ENCODE data around the gene DNAJB6. TPM values are rescaled to one million over a fixed set of nuclear protein-coding genes. Genes with fewer than 3 reads are reported as not detected.
A peak's percentile ranks its signal among the peaks of the same experiment; 100 is the strongest.

DNAJB6 gene
- total RNA-seq, 1 donor from 2014 or later: 26.3 TPM

DNA sequence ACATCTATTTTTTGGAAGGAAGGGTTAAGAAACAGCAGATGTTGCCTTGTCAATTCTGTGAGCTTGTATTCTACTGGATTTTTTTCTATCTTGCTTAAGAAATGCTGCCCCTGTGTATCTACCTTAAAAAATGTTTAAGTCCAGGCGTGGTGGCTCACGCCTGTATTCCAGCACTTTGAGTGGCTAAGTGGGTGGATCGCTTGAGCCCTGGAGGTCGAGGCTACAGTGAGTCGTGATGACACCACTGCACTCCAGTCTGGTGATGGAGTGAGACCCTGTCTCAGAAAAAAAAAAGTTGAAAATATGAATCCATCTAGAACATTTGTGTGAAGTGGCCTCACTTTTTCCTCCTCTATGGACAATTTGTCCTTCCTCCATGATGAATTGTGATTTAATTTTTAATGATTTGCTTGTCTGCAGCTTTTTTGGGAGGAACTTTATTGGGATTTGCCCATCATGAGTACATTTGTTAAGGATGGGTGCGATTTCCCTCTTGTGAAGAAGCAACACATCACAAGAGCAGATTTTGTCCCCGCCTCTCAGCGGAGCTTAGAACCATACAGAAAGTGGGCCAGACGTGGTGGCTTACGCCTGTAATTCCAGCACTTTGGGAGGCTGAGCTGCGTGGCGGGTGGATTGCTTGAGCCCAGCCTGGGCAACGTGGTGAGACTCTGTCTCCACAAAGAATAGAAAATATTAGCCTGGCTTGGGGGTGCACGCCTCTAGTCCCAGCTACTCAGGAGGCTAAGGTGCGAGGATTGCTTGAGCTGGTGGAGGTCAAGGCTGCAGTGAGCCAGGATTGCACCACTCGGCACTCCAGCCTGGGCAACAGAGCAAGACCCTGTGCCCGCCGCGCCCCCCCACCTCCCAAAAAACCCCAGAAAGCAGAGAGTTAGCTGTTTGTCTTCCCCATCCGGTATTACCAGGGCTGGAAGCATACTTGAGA, 57.7 kb downstream of the DNAJB6 start:
- no peak for ATAC-seq

GRCh38 chr7:157395206-157395605, 58.4 kb downstream of the DNAJB6 start:
- no peak for ATAC-seq
- no peak for DNase-seq (ENCODE audit: low spot score)

More for the DNA sequence above, 57.7 kb downstream of the DNAJB6 start:
- peak; percentile 28 for DNase-seq (ENCODE audit: low spot score)

GRCh38 chr7:157396316-157397035, 59.7 kb downstream of the DNAJB6 start:
- DNase-seq (ENCODE audit: low spot score) (no peak), ATAC-seq (no peak)

GRCh38 chr7:157397036-157397720, 60.4 kb downstream of the DNAJB6 start:
- no peak for ATAC-seq
- DNase-seq (ENCODE audit: low spot score): no peak

GRCh38 chr7:157397731-157398691, 61.2 kb downstream of the DNAJB6 start:
- DNase-seq (ENCODE audit: low spot score): no peak
- ATAC-seq: peak; percentile 80

DNA sequence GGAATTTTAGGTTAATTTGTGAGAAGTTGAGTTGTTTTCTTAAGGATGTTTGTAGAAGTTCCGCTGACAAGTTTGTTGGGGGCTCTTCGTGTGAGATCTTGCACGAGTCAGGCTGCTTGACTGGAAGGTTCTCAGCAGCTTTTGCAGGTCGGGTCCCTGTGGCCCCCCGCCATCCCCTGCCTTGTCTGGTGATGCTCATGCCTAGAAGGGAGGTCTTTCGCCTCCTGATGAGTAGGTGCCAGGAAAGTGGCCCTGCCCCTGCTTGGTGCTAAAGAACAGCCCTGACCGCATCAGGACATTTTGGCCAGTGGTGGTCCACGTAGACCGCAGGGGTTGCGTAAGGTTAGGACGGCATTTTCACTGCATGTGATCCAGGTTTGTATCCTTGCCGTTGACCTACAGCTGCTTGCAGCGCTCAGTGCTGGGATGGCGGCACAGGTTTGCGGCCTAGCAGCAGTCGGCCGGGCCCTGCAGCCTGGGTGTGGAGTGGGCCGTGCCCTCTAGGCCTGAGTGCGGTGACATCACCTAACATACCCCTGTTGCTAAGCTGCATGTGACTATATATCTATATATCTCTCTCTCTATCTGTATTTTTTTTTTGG, 62.4 kb downstream of the DNAJB6 start:
- ATAC-seq (no peak), DNase-seq (ENCODE audit: low spot score) (no peak)

DNA sequence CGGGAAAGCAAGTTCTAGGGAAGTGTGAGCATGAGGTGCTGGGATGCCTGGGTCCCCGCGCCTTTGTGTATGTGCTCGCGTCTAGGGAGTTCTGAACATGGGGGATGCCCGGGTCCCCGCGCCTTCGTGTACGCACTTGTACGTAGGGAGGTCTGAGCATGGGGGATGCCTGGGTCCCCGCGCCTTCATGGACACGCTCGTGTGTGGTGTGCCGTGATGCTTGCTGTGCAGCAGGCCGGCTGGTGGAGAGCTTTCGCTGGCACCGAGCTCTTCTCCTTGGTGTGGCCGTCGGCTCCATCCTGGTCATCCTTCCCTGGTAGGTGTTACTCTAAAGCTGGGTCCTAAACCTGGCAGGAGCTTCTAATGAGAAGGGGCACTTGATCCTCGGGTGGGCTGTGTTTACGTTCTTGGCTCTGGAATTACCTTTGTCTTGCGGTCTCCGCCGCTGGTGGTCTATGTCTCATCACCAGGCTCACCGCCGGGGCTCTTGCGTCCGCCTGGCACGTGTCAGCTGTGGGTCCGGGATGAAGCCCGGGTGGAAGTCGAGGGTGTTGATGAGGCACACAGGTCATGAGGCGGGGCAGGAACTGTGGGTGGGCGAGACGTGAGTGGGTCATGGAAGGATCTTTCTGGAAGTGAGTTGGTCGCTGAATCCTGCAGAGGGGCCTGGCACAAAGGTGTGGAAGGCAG, 63.5 kb downstream of the DNAJB6 start:
- ATAC-seq (no peak), DNase-seq (ENCODE audit: low spot score) (no peak)

DNA sequence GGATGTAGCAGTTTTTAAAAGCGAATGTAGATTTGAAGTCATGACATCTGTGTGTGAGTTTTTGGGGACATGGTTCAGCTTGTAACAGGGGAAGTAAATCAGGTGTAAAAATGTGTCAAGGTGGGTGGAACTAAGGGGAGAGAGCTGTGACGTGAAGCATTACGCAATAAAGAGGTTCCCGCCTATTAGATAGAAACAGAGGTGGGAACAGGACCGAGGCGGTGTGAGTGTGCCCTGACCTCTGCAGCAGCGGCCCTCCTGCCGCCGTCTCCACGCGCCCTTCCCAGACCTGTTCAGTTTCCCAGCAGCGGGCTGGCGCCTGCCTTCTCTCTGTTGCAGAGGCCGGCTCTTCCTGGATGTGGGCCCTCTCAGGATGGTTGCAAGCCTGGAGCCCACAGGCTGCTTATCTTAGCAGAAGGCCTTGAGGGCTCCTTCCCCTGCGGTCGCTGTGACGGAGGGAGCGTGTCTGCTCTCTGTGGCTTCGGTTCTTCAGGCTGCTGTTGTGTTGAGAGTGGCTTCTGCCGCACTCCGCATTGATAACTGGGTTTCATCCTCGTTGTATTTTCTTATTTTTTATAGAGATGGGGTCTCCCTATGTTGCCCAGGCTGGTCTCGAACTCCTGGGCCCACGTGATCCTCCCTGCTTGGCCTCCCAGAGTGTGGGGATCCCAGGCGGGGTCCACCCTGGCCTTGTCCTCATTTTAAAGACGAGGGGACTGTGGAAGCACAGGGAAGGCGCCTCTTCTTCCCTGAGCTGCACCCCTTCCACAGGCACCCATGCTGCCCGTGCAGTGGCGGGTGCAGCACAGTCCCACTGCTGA, 65.0 kb downstream of the DNAJB6 start:
- DNase-seq (ENCODE audit: low spot score): no peak
- ATAC-seq: no peak

GRCh38 chr7:157402388-157402703, 65.5 kb downstream of the DNAJB6 start:
- no peak for DNase-seq (ENCODE audit: low spot score)
- no peak for ATAC-seq

- no peak for DNase-seq (ENCODE audit: low spot score)
- ATAC-seq: no peak
Observed at GRCh38 chr7:157402911-157403534, 66.2 kb downstream of the DNAJB6 start.

DNA sequence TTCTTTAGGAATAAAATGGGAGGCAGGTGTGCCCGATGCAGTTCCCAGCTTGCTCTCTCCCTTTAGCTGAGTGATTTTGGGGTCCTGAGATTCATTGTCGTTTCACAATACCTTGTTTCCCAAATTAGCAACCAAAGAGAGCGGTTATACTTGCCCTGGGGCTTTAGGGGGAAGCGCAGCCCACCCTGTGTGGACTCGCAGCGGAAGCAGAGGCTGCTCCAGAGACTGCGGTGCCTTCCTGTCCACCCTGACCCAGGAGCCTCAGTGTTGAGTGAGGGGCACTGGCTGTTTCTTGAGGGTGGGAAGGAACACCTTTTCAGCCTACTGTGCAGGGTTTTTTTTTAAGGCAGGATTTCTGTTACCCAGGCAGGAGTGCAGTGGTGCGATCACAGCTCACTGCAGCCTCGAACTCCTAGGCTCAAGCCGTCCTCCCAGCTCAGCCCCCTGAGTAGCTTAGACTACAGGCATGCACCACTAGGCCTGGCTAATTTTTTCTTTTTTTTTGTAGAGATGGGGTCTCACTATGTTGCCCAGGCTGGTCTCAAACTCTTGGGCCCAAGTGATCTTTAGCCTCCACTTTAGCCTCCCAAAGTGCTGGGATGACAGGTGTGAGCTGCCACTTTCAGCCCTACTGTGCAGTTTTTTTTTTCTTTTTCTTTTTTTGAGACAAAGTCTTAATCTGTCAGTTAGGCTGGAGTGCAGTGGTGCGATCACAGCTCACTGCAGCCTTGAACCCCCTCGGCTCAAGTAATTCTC, 67.0 kb downstream of the DNAJB6 start:
- ATAC-seq: no peak
- DNase-seq (ENCODE audit: low spot score): no peak

DNA sequence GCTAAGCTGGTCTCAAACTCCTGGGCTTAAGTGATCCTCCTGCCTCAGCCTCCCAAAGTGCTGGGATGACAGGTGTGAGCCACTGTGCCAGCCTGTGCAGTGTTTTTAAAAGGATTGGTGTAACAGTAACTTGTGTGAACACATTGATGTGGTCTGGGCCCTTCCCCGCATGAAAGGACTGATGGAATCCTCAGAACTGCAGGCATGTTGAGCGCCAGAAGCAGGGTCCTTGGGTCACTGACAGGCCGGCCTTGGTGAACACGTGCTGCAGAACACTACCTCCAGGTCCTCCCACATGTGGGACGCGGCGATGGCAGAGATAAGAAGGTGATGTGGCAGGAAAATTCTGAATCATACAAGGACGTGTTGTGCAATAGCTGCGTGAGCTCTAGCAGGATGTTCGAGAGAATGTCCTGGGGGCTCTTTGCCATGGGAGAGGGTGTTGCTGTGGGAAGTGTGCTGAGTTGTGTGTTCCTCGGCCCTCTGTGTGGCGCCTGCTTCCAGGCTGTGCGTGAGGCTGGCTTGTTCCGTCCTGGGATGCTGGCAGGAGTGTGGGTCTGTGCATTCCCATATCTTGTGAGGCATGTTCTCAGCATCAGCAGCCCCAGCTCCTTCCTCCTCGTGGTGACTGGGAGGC, 68.2 kb downstream of the DNAJB6 start:
- no peak for DNase-seq (ENCODE audit: low spot score)
- ATAC-seq: no peak

DNA sequence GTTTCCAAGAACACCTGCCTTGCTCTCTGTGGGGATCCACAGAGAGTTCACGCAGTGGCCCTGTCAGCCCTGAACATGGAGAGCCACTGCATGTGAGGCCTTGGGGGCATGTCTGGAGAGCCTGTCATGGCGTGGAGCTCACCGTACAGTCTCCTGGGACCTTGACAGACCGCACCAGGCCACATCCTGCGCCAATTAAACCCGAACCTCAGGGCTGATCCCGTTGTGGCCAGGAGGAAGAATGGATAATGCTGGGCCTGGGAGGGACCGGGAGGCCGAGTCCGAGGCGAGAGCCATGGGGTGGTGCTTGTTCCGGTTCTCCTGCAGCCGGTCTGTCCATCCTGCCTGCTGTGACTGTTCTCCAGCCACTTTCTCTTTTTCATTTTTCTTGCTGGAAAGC, 68.7 kb downstream of the DNAJB6 start:
- ATAC-seq: no peak
- DNase-seq (ENCODE audit: low spot score): no peak

- DNase-seq (ENCODE audit: low spot score) (no peak), ATAC-seq (no peak)
Observed at GRCh38 chr7:157405914-157406810, 69.4 kb downstream of the DNAJB6 start.

DNA sequence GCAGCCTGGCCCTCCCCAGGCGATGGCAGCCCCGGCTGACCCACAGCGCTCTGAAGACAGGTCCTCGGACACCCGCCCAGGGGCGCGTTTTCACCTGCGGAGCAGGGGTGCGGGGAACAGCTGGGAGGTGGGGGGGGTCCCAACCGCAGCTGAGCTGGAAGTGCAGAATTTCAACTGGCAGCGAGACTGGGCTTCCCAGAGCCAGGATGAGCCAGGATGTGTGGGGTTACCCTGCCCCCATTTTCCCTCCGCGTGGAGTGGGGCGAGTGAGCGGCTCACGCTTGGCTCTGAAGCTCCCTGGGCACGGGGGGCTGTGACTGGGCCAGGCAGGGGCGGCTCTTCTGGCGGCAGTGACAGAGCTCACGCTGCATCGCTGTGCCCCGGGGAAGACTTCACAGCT, 70.2 kb downstream of the DNAJB6 start:
- ATAC-seq (no peak), DNase-seq (ENCODE audit: low spot score) (no peak)

Data from left lobe of liver (tissue), 2 donors.